Thyroid gland (tissue), 4 donors: Measurements from ENCODE around the gene OR8A1.

Source experiments
- POLR2A ChIP-seq, 2 donors: fragments of 450-650 bp; IDR thresholded peaks; one replicate each; pipeline ENCODE4 v1.6.1; 2017; ENCODE audit warnings: antibody characterized with exemption in 2 of 2, mild to moderate bottlenecking in 2 of 2, moderate library complexity in 1 of 2
- TF ChIP-seq, protein P1 (sequence below), 6 experiments: fragments of 200-600 bp in 3 of 6; fragments of 450-650 bp in 3 of 6; sonication (generic) in 3 of 6; IDR thresholded peaks; one replicate each; pipeline ENCODE4 v1.5.1; 2016 to 2019; ENCODE audit warnings: antibody characterized with exemption in 6 of 6, mild to moderate bottlenecking in 2 of 6, inconsistent platforms in 1 of 6, moderate library complexity in 1 of 6

DNA sequence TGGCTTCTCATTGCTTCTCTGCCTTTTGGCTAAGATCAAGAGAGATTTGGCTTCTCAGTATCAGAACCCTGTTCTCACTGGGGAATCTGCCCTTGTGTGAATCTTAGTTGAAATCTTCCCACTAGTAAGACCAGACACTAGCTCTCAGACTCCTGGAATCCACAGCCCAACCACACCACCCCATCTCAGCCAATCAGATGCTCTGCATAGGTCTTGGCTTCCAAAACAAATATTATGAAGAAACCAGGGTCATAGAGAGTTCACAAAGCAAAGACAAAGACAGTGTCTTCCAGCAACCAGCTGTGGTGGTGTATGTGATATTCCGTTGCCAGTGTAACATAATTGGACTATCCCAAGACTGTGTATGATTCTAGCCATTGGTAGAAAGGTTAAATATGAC lies 31.8 kb upstream of the OR8A1 start:
- TF ChIP-seq, protein P1, sequence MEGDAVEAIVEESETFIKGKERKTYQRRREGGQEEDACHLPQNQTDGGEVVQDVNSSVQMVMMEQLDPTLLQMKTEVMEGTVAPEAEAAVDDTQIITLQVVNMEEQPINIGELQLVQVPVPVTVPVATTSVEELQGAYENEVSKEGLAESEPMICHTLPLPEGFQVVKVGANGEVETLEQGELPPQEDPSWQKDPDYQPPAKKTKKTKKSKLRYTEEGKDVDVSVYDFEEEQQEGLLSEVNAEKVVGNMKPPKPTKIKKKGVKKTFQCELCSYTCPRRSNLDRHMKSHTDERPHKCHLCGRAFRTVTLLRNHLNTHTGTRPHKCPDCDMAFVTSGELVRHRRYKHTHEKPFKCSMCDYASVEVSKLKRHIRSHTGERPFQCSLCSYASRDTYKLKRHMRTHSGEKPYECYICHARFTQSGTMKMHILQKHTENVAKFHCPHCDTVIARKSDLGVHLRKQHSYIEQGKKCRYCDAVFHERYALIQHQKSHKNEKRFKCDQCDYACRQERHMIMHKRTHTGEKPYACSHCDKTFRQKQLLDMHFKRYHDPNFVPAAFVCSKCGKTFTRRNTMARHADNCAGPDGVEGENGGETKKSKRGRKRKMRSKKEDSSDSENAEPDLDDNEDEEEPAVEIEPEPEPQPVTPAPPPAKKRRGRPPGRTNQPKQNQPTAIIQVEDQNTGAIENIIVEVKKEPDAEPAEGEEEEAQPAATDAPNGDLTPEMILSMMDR (IDR thresholded peaks at IDR 0.05), result no peak
- no peak for TF ChIP-seq POLR2A (IDR thresholded peaks at IDR 0.05)
